ENCODE results near the gene SLC1A2.

SLC1A2 gene

GRCh38 chr11:35347921-35348331 lies 71.4 kb downstream of the SLC1A2 start:
- no peak for DNase-seq

GRCh38 chr11:35347173-35347878 lies 72.0 kb downstream of the SLC1A2 start:
- DNase-seq, result no peak

GRCh38 chr11:35346472-35347156 lies 72.7 kb downstream of the SLC1A2 start:
- no peak for DNase-seq

GRCh38 chr11:35344681-35345574 lies 74.4 kb downstream of the SLC1A2 start:
- DNase-seq, result no peak

- no peak for DNase-seq
Observed at GRCh38 chr11:35343033-35343598, 76.2 kb downstream of the SLC1A2 start.

GRCh38 chr11:35340715-35341114 lies 78.6 kb downstream of the SLC1A2 start:
- no peak for DNase-seq

GRCh38 chr11:35340071-35340470 lies 79.3 kb downstream of the SLC1A2 start:
- DNase-seq, result no peak

GRCh38 chr11:35338921-35339320 lies 80.4 kb downstream of the SLC1A2 start:
- no peak for DNase-seq

GRCh38 chr11:35337914-35338305 lies 81.4 kb downstream of the SLC1A2 start:
- DNase-seq, result no peak

- DNase-seq, result no peak
Observed at GRCh38 chr11:35337136-35337913, 82.0 kb downstream of the SLC1A2 start.

- no peak for DNase-seq
Observed at GRCh38 chr11:35336726-35337125, 82.6 kb downstream of the SLC1A2 start.

GRCh38 chr11:35335226-35335625 lies 84.1 kb downstream of the SLC1A2 start:
- DNase-seq, result no peak

- no peak for DNase-seq
Observed at GRCh38 chr11:35334385-35335090, 84.8 kb downstream of the SLC1A2 start.

- no peak for DNase-seq
Observed at GRCh38 chr11:35332524-35332923, 86.8 kb downstream of the SLC1A2 start.

GRCh38 chr11:35330931-35331330 lies 88.4 kb downstream of the SLC1A2 start:
- DNase-seq, result peak; percentile 12

- no peak for DNase-seq
Observed at GRCh38 chr11:35330156-35330889, 89.0 kb downstream of the SLC1A2 start.

GRCh38 chr11:35327829-35328228 lies 91.5 kb downstream of the SLC1A2 start:
- DNase-seq, result no peak

GRCh38 chr11:35326266-35326879 lies 93.0 kb downstream of the SLC1A2 start:
- no peak for DNase-seq

- DNase-seq, result no peak
Observed at GRCh38 chr11:35324981-35325380, 94.4 kb downstream of the SLC1A2 start.

- no peak for DNase-seq
Observed at GRCh38 chr11:35324183-35324886, 95.0 kb downstream of the SLC1A2 start.
